Keratinocyte (primary cell): Measurements from ENCODE around the gene MICAL3. TPM values are rescaled to one million over a fixed set of nuclear protein-coding genes. Genes with fewer than 3 reads are reported as not detected.

Experiments used
- DNase-seq: peaks from one replicate; pipeline ENCODE4 v3.0.0-alpha.2; 2011; ENCODE audit warnings: low read depth, missing footprints, low spot score
- FAIRE-seq: peaks from 2 replicates; lab custom pipeline; 2011; peaks lifted over from hg19 to GRCh38; lab: Jason Lieb, UNC
- H2AFZ ChIP-seq: 2 replicates; pipeline ENCODE4 v1.6.0; 2012; ENCODE audit warnings: low read length, control low read depth, inconsistent platforms; ENCODE audit not compliant: control insufficient read depth
- H3K27ac ChIP-seq: 2 replicates; pipeline ENCODE4 v1.5.1; 2011; ENCODE audit warnings: low read length; ENCODE audit not compliant: control insufficient read depth, insufficient read depth
- H3K27me3 ChIP-seq: 3 replicates; pipeline ENCODE4 v1.6.0; 2011; ENCODE audit warnings: low read length; ENCODE audit not compliant: control insufficient read depth, insufficient read depth; ENCODE audit errors: extremely low read depth
- H3K36me3 ChIP-seq, 2 experiments: 2 replicates in 1 of 2; 3 replicates in 1 of 2; pipeline ENCODE4 v1.5.1; 2011; ENCODE audit warnings: low read length in 2 of 2, mild to moderate bottlenecking in 1 of 2; ENCODE audit not compliant: control insufficient read depth in 2 of 2, insufficient read depth in 2 of 2; ENCODE audit errors: extremely low read depth in 1 of 2
- H3K4me1 ChIP-seq: 3 replicates; pipeline ENCODE4 v1.5.1; 2011; ENCODE audit warnings: low read length; ENCODE audit not compliant: control insufficient read depth, insufficient read depth; ENCODE audit errors: extremely low read depth
- H3K4me2 ChIP-seq: 3 replicates; pipeline ENCODE4 v1.6.0; 2011; ENCODE audit warnings: low read depth, low read length; ENCODE audit not compliant: control insufficient read depth, insufficient read depth; ENCODE audit errors: extremely low read depth
- H3K4me3 ChIP-seq, 3 experiments: fragments of 200-600 bp in 1 of 3; sonication (generic) in 1 of 3; 2 replicates in 2 of 3; 3 replicates in 1 of 3; pipeline ENCODE4 v1.5.1; 2011 to 2016; ENCODE audit warnings: low read length in 3 of 3, mild to moderate bottlenecking in 3 of 3, control low read depth in 2 of 3, inconsistent platforms in 1 of 3, low read depth in 1 of 3, mixed read lengths in 1 of 3, mixed run types in 1 of 3, moderate library complexity in 1 of 3; ENCODE audit not compliant: control insufficient read depth in 2 of 3, insufficient read depth in 2 of 3; ENCODE audit errors: extremely low read depth in 1 of 3
- H3K79me2 ChIP-seq: 2 replicates; pipeline ENCODE4 v1.6.0; 2012; ENCODE audit warnings: low read length; ENCODE audit not compliant: control insufficient read depth, insufficient read depth
- H3K9ac ChIP-seq: 3 replicates; pipeline ENCODE4 v1.6.0; 2011; ENCODE audit warnings: low read length; ENCODE audit not compliant: control insufficient read depth, insufficient read depth; ENCODE audit errors: extremely low read depth
- H3K9me1 ChIP-seq: 3 replicates; pipeline ENCODE4 v1.6.0; 2011; ENCODE audit warnings: low read length; ENCODE audit not compliant: control insufficient read depth, insufficient read depth; ENCODE audit errors: extremely low read depth
- H3K9me3 ChIP-seq: 2 replicates; pipeline ENCODE4 v1.5.1; 2012; ENCODE audit warnings: low read depth, low read length; ENCODE audit not compliant: control insufficient read depth
- H4K20me1 ChIP-seq: 3 replicates; pipeline ENCODE4 v1.6.0; 2011; ENCODE audit warnings: low read length; ENCODE audit not compliant: control insufficient read depth, insufficient read depth; ENCODE audit errors: extremely low read depth
- CTCF ChIP-seq, 3 experiments: IDR thresholded peaks in 1 of 3; conservative IDR thresholded peaks in 1 of 3; optimal IDR thresholded peaks in 1 of 3; 2 replicates in 2 of 3; 3 replicates in 1 of 3; pipeline versions ENCODE3 to v1.5.1; 2011; ENCODE audit warnings: low read length in 3 of 3, mild to moderate bottlenecking in 3 of 3, moderate library complexity in 2 of 3, control low read depth in 1 of 3, inconsistent platforms in 1 of 3; ENCODE audit not compliant: insufficient read depth in 2 of 3; ENCODE audit errors: extremely low read depth in 1 of 3
- EZH2 ChIP-seq: IDR thresholded peaks from one replicate; pipeline ENCODE4 v1.6.1; 2012; ENCODE audit warnings: inconsistent platforms, mild to moderate bottlenecking, low read length, moderate library complexity
- dilution Hi-C: fragments of 300-500 bp; cut with MboI; formaldehyde crosslinking; loops from one replicate; pipeline ENCODE4 v1.7.0; 2020; ENCODE audit warnings: low sequenced_read_pairs; ENCODE audit not compliant: extremely low pct_ligation_motif_present
- polyA plus RNA-seq, 5 experiments: library from polyadenylated mRNA; depleted of rRNA in 3 of 5; stranded (reverse) in 3 of 5; stranded (forward) in 1 of 5; unstranded in 1 of 5; fragments of >200 nt; gene quantifications; 1 replicate in 1 of 5; 2 replicates in 3 of 5; 3 replicates in 1 of 5; pipeline versions ENCODE4 v1.2.1 to v1.2.3, GENCODE V29; 2011 to 2012; ENCODE audit warnings: missing spikeins in 2 of 5, low read depth in 1 of 5, low replicate concordance in 1 of 5

The MICAL3 gene
- polyA plus RNA-seq, 1 donor (not counting 4 experiments of a cell fraction or from before 2014, with no cell fraction given) = 27.9 TPM

GRCh38 chr22:17782621-17783020, 241.7 kb downstream of the MICAL3 start:
- Histone ChIP-seq H3K27ac (no peak overlapping the region), H3K4me2 (peak overlapping the region; percentile 16), H3K9ac (peak overlapping the region; percentile 44), H3K27me3 (no peaks in the 10 kb centered on the region), H2AFZ (no peak overlapping the region), H3K36me3 (no peaks in the 10 kb centered on the region), H3K9me3 (no peaks in the 10 kb centered on the region), H4K20me1 (no peaks in the 10 kb centered on the region), H3K4me1 (peaks cover 29% of the 10 kb centered on the region), H3K79me2 (no peaks in the 10 kb centered on the region), H3K4me3 (no peak overlapping the region), H3K9me1 (peaks cover 5% of the 10 kb centered on the region)
- dilution Hi-C loops = no loop called here
- no peak for FAIRE-seq
- DNase-seq = no peak
- no peak for TF ChIP-seq CTCF (optimal IDR thresholded peaks at IDR 0.05 in 1 of 3, IDR thresholded peaks at IDR 0.05 in 1 of 3, conservative IDR thresholded peaks at IDR 0.05 in 1 of 3; ENCODE audit: extremely low read depth in 1 of 3, insufficient read depth in 2 of 3, low read length in 3 of 3)
- TF ChIP-seq EZH2 = no peak

DNA sequence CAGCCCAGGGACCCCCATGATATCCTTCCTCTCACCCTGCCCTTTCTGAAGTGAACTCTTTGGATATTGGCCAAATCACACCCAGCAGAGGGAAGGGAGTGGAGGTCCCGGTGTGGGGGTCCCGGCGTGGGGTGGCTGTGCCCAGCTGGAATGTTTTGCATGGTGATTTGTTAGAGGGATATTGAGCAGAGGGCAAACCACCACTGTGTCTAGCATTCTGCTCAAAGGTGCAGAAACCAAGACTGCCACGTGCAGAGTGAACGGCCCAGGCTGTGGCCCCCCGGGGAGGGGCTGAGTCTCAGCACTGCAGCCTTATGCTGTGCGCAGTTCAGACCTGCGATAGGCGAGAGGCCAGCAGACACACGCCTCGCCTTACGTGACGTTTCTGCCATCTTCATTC, 242.2 kb downstream of the MICAL3 start:
- TF ChIP-seq CTCF (optimal IDR thresholded peaks at IDR 0.05 in 1 of 3, IDR thresholded peaks at IDR 0.05 in 1 of 3, conservative IDR thresholded peaks at IDR 0.05 in 1 of 3; ENCODE audit: extremely low read depth in 1 of 3, insufficient read depth in 2 of 3, low read length in 3 of 3) (no peak), EZH2 (no peak)
- Histone ChIP-seq H4K20me1 (no peaks in the 10 kb centered on the region), H3K27ac (no peak overlapping the region), H3K4me3 (no peak overlapping the region), H2AFZ (no peak overlapping the region), H3K4me1 (peaks cover 28% of the 10 kb centered on the region), H3K9me3 (no peaks in the 10 kb centered on the region), H3K4me2 (peak overlapping the region; percentile 37), H3K36me3 (no peaks in the 10 kb centered on the region), H3K79me2 (no peaks in the 10 kb centered on the region), H3K27me3 (no peaks in the 10 kb centered on the region), H3K9ac (peak overlapping the region; percentile 44), H3K9me1 (peaks cover 5% of the 10 kb centered on the region)
- no peak for FAIRE-seq
- DNase-seq = no peak
- dilution Hi-C loops = no loop called here
